Vagina (tissue), 2 donors: ENCODE results near the gene TNKS1BP1.

ENCODE experiments used
- CTCF ChIP-seq, 3 experiments: fragments of 450-650 bp in 2 of 3; fragments of 200-600 bp in 1 of 3; sonication (generic) in 1 of 3; IDR thresholded peaks; one replicate each; pipeline ENCODE4 v1.5.1; 2017 to 2019; ENCODE audit warnings: antibody characterized with exemption in 3 of 3, mild to moderate bottlenecking in 2 of 3, moderate library complexity in 2 of 3
- POLR2A ChIP-seq, 2 donors: fragments of 450-650 bp; IDR thresholded peaks; one replicate each; pipeline ENCODE4 v1.6.1; 2017; ENCODE audit warnings: antibody characterized with exemption in 2 of 2, mild to moderate bottlenecking in 2 of 2, moderate library complexity in 2 of 2
- POLR2AphosphoS5 ChIP-seq, 2 donors: sonication (generic); formaldehyde crosslinking; IDR thresholded peaks; one replicate each; pipeline ENCODE4 v1.9.0; 2017; ENCODE audit warnings: antibody characterized with exemption in 2 of 2, mild to moderate bottlenecking in 2 of 2, low read depth in 1 of 2; ENCODE audit not compliant: insufficient read depth in 1 of 2

- no peak for TF ChIP-seq CTCF (IDR thresholded peaks at IDR 0.05)
- no peak for TF ChIP-seq POLR2AphosphoS5 (IDR thresholded peaks at IDR 0.05; ENCODE audit: insufficient read depth in 1 of 2, low read depth in 1 of 2)
- no peak for TF ChIP-seq POLR2A (IDR thresholded peaks at IDR 0.05)
Measured at GRCh38 chr11:57287884-57288283, 36.9 kb downstream of the TNKS1BP1 start.
